HG02840 (cell line): ENCODE data around the gene CAMK1G.

Experiments
- ATAC-seq: cut with Tn5 transposase; IDR thresholded peaks from one replicate; pipeline ENCODE4 v1.9.1; 2021; ENCODE audit warnings: mild to moderate bottlenecking, moderate library complexity, moderate number of reproducible peaks; ENCODE audit not compliant: unreplicated experiment, low FRiP score

Gene CAMK1G

GRCh38 chr1:209564849-209565248, 18.7 kb upstream of the CAMK1G start:
- ATAC-seq: no peak

- ATAC-seq: peak; percentile 76
Measured at GRCh38 chr1:209565759-209566678, 17.5 kb upstream of the CAMK1G start.

- ATAC-seq: no peak
Measured at GRCh38 chr1:209567698-209568175, 15.8 kb upstream of the CAMK1G start.

GRCh38 chr1:209569455-209570207, 13.9 kb upstream of the CAMK1G start:
- ATAC-seq: no peak

GRCh38 chr1:209570743-209571142, 12.8 kb upstream of the CAMK1G start:
- ATAC-seq: no peak

- no peak for ATAC-seq
Measured at GRCh38 chr1:209576392-209577197, 6.9 kb upstream of the CAMK1G start.

- ATAC-seq: no peak
Measured at GRCh38 chr1:209577346-209577745, 6.2 kb upstream of the CAMK1G start.

GRCh38 chr1:209580577-209580976, 2.9 kb upstream of the CAMK1G start:
- ATAC-seq: no peak

- no peak for ATAC-seq
Measured at GRCh38 chr1:209584231-209584672, 738 bp downstream of the CAMK1G start.

- ATAC-seq: no peak
Measured at GRCh38 chr1:209585197-209585596, 1.7 kb downstream of the CAMK1G start.

GRCh38 chr1:209585672-209586071, 2.2 kb downstream of the CAMK1G start:
- no peak for ATAC-seq

- ATAC-seq: no peak
Measured at GRCh38 chr1:209586221-209586740, 2.8 kb downstream of the CAMK1G start.

- ATAC-seq: no peak
Measured at GRCh38 chr1:209587789-209588188, 4.3 kb downstream of the CAMK1G start.

GRCh38 chr1:209589440-209589839, 5.9 kb downstream of the CAMK1G start:
- ATAC-seq: no peak

- ATAC-seq: no peak
Measured at GRCh38 chr1:209589863-209590262, 6.3 kb downstream of the CAMK1G start.

- no peak for ATAC-seq
Measured at GRCh38 chr1:209590405-209590804, 6.9 kb downstream of the CAMK1G start.

- no peak for ATAC-seq
Measured at GRCh38 chr1:209593747-209594146, 10.2 kb downstream of the CAMK1G start.

GRCh38 chr1:209594440-209594839, 10.9 kb downstream of the CAMK1G start:
- no peak for ATAC-seq

GRCh38 chr1:209595028-209595427, 11.5 kb downstream of the CAMK1G start:
- ATAC-seq: no peak

GRCh38 chr1:209595599-209596285, 12.2 kb downstream of the CAMK1G start:
- ATAC-seq: no peak
